NCI-H1092 (cell line): ENCODE data around the gene SMIM15.

ENCODE experiments used
- DNase-seq: peaks from one replicate; lab custom pipeline; 2025; lab: John Stamatoyannopoulos, UW

The SMIM15 gene

DNA sequence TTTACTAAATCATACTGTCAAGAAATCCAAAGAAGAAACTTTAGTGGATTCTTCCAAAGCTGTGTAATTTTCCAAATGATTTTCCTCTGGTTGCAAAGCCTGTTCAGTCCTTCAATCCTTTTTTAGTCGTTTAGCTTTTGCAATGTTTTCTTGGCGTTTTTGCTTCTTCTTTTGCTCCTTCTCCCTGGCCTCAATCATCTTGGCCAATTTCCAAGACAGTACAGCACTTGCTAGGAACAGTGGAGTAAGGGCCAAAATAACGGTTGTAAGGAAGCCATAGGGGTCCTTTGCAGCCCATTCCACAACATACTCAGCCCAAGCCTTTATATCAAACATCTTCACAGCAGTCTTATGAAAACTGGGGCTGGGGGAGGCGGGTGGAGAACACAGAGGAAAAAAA is 2.4 kb downstream of the SMIM15 start:
- no peak for DNase-seq

DNA sequence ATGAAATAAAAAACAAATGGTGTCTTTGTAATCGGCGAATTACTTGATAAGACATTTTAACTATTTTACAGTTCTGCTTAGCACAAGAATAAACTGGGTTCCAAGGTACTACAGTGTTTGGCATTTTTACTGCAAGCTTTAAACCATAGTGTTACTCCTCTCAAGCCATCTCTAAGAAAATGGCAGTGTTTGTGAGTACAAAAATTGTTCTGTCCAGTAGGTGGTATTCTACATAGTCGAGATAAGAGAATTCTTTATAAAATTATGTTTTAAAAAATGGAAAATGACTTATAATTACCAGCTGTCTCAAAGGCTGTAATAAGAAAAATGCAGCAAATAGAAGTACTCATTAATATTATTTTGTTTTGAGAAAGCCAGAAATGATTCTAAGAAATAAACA is 3.2 kb downstream of the SMIM15 start:
- DNase-seq = no peak

DNA sequence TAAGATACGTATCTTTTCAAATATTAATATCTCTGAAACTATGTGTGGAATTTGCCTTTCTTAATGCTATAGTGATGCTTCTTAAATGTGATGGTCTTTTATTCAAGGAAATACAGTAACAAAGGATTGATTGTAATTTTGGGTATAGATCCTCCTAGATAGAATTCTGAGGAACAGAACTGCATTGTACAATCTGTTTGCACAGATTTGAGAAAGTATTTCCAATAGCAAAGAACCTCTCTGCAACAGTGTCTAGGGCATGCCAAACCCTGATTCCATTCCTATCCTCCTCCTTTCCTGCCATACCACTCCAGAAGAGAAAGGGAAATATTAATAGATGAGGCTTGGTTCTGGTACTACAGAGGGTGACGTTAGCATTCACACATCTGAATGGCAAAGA is 10.4 kb downstream of the SMIM15 start:
- DNase-seq = no peak

- no peak for DNase-seq
Measured at GRCh38 chr5:61148515-61148914, 13.8 kb downstream of the SMIM15 start.

GRCh38 chr5:61142811-61143210 is 19.5 kb downstream of the SMIM15 start:
- DNase-seq = no peak

DNA sequence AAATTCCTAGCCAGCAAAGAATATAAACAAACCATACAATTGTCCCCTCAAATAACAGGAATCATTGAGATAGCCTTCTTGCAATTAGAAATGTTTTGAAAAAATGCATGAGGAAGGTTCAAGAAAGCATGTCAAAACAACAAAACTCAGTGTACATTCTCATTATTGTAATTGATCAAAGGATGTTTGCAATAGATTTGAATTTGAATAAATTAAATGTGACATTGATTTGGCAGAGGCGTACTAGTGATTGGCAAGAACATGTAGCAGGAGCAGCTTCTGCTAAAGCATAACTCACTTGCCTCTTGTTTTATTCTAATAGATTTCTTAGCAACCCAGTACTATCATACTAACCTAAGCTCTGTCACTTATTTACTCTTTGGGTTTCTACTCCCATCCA is 19.9 kb downstream of the SMIM15 start:
- no peak for DNase-seq

DNA sequence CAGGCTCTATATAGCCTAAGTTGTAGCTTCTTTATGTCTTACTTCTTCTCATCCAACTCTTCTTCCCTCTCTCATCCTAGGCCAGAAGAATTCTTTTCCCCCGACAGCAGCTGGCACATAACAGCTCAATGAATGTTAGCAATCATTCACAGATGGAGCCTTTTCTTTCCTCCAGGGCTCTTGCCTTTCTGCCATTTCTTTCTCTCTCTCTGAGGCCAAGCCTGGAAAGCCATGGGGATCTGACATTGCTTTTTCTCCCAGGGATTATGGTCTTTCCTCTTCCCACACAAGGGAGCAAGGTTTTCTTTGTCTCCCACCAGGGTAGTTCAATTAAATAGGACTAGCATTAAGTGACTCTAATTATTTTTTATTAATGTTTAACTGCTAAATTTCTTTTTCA is 20.5 kb downstream of the SMIM15 start:
- no peak for DNase-seq

DNA sequence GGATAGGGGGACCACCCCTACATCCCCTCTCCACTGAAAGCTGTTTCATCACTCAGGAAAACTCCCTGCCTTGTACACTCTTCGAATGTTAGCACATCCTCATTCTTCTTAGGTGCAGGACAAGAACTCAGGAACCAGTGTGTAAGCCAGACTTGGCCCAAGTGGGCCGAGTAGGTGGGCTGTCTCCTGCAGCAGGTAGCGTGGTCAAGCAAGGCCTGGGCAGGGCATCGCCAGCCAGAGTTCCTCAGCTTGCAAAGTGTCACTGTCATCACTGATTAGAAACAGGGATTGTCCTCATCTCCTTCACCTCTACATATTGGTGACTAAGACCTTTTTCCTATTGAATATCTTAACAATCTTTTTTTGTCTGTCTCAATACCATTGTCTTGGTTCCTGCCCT is 22.3 kb downstream of the SMIM15 start:
- DNase-seq = no peak

DNA sequence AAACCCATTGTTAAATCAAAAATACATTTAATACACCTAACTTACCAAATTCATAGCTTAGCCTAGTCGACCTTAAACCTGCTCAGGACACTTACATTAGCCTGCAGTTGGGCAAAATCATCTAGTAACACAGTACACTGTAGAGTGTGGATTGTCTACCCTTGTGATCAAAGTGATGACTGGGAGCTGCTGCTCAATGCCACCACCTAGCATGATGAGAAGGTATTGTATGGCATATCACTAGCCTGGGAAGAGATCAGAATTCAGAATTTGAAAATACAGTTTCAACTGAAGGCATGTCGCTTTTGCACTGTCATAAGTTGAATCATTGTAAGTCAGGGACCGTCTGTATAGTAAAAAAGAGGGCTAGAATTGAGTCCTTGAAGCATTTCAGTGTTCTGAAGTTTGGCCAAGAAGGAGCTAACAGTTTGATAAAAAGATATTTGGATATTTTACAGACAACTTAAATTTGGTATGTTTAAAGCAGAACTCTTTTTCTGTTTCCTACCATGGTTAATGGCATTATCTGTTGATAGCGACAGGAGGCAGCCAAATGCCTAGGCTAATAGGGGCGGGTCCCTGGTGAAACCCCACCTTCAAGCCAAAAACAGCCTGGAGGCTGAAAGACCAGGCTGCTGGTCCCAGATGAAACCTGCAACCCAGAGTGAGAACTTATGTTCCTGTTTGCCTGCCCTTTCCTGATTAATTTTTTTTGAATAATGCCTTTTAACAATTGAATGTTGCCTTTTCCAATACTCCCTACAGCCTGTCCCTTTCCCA is 23.0 kb downstream of the SMIM15 start:
- no peak for DNase-seq

DNA sequence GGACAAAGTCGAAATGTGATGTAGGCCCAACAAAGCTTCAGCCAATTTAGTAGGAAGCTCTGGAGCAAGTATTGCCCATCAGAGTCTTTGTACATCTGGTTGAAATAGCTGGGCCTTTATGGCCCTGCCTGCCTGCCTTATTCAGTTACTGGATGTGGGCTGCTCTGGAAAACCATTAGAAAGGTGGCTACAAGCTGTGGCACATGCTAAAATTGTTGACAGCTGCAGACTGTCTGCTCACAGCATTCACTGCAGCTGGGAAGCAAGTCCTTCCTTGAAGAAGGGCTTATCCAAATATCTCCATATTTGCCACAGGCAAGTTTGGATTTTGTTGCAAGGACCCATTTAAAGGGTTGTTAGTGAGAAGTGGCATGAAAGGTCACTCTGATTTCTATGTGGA is 24.4 kb downstream of the SMIM15 start:
- no peak for DNase-seq

GRCh38 chr5:61132559-61132958 is 29.7 kb downstream of the SMIM15 start:
- no peak for DNase-seq

DNA sequence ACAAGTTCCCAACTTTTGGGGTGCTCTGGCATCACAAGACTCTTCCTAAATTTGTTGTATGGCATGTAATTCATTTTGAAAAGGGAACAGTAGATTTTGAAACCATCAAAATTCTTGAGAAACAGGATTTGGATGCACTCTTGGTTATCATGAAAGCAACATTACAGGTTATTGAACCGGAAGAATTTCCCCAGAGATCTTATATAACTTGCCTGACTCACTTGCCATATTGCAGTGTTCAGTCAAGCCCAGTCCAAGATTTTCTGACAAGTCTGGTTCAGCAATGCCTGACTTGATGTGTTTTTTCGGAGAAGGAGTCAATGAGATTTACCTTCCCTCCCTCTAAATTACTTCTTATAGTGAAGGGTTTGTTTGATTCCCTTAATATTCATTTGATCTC is 32.0 kb downstream of the SMIM15 start:
- DNase-seq = no peak

DNA sequence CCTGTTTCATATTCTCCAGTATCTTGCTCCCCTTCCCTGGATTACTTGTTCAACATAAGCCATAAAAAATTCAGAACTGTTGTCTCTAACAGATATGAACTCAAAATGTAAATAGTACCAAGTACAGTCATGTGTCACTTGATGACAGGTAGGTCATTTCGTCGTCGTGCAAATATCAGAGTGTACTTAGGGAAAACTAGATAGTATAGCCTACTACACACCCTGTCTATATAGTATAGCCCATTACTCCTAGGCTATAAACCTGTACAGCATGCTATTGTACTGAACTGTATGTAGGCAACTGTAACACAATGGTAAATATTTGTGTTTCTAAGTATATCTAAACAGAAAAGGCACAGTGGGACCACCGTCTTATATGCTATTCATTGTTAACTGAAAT is 39.1 kb downstream of the SMIM15 start:
- no peak for DNase-seq

DNA sequence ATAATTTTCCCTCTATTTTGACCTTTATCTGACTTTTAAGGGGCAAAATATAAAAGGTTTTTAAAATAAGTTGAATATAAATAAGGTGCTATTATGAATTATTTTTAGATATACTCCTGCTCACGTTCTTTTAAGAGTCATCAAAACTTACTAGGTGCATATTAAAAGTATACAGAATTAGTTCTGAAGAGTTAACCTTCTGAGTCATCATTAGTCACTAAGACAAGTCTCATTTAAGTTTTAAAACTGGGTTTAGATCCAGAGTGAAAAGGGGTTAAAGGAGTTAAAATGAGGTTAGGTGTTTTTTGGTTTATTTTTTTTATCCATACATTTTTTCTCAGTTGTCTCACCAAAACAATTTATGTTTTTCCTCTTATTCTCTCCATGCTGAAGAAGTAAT is 41.7 kb downstream of the SMIM15 start:
- no peak for DNase-seq

DNA sequence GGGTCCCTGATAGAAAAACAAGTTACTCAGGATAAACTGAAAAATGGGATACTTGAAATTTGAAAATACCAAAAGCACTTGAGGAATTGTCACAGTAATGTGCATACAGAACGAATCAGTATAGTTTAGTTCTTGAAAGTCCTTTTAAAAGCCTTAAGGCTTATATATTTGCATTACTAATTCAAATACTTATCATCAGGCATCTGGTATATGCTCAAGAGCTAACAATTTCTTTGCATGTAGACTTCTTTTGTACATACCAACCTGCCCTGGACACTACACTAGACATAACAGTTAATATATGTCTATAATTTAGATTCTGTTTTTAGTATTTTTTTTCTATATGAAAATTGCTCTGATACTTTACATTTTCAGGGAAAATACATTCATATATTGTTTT is 43.2 kb downstream of the SMIM15 start:
- no peak for DNase-seq

- no peak for DNase-seq
Measured at GRCh38 chr5:61115968-61116367, 46.3 kb downstream of the SMIM15 start.

DNA sequence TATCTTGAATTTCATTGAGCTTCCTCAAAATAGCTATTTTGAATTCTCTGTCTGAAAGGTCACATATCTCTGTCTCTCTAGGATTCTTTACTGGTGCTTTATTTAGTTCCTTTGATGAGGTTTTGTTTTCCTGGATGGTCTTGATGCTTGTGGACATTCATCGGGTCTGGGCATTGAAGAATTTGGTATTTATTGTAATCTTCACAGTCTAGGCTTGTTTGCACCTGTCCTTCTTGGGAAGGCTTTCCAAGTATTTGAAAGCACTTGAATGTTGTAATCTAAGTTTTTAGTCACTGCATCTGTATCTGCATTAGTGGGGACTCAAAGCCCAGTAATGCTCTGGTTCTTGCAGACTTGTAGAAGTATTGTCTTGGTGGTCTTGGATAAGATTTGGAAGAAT is 47.8 kb downstream of the SMIM15 start:
- DNase-seq = no peak
